Astrocyte (in vitro differentiated cells and primary cell): ENCODE data around the gene SSBP3. TPM values are rescaled to one million over a fixed set of nuclear protein-coding genes. Genes with fewer than 3 reads are reported as not detected.

Experiments used
- DNase-seq: peaks from one replicate; pipeline ENCODE4 v3.0.0-alpha.2; 2010; ENCODE audit warnings: low read depth
- FAIRE-seq: peaks from 2 replicates; lab custom pipeline; 2011; peaks lifted over from hg19 to GRCh38; lab: Jason Lieb, UNC
- H2AFZ ChIP-seq: 2 replicates; pipeline ENCODE4 v1.6.0; 2012; ENCODE audit warnings: low read depth, low read length, inconsistent platforms
- H3K27ac ChIP-seq: 2 replicates; pipeline ENCODE4 v1.5.1; 2011; ENCODE audit warnings: low read depth, low read length, inconsistent platforms
- H3K27me3 ChIP-seq: 2 replicates; pipeline ENCODE4 v1.6.0; 2011; ENCODE audit warnings: low read length, inconsistent platforms; ENCODE audit not compliant: insufficient read depth
- H3K36me3 ChIP-seq: 2 replicates; pipeline ENCODE4 v1.5.1; 2011; ENCODE audit warnings: low read length, inconsistent platforms; ENCODE audit not compliant: insufficient read depth
- H3K4me1 ChIP-seq: 2 replicates; pipeline ENCODE4 v1.5.1; 2011; ENCODE audit warnings: low read length, inconsistent platforms; ENCODE audit not compliant: insufficient read depth
- H3K4me2 ChIP-seq: 2 replicates; pipeline ENCODE4 v1.6.0; 2012; ENCODE audit warnings: low read length, inconsistent platforms
- H3K4me3 ChIP-seq: 2 replicates; pipeline ENCODE4 v1.5.1; 2011; ENCODE audit warnings: low read depth, mild to moderate bottlenecking, low read length, inconsistent platforms; ENCODE audit not compliant: insufficient read depth
- H3K79me2 ChIP-seq: 2 replicates; pipeline ENCODE4 v1.6.0; 2012; ENCODE audit warnings: mild to moderate bottlenecking, low read length, inconsistent platforms; ENCODE audit not compliant: insufficient read depth
- H3K9ac ChIP-seq: 2 replicates; pipeline ENCODE4 v1.6.0; 2012; ENCODE audit warnings: mild to moderate bottlenecking, low read length, inconsistent platforms
- H3K9me3 ChIP-seq: 2 replicates; pipeline ENCODE4 v1.5.1; 2012; ENCODE audit warnings: low read depth, mild to moderate bottlenecking, low read length, inconsistent platforms; ENCODE audit not compliant: insufficient read depth
- H4K20me1 ChIP-seq: 2 replicates; pipeline ENCODE4 v1.6.0; 2012; ENCODE audit warnings: low read length, inconsistent platforms; ENCODE audit not compliant: insufficient read depth
- H3K27ac Mint-ChIP-seq: one replicate; pipeline ENCODE4 v1.8.0; 2021; ENCODE audit warnings: mild to moderate bottlenecking, mixed read lengths; ENCODE audit not compliant: unreplicated experiment
- H3K27me3 Mint-ChIP-seq: one replicate; pipeline ENCODE4 v1.8.0; 2021; ENCODE audit warnings: low read depth, mixed read lengths; ENCODE audit not compliant: unreplicated experiment
- H3K36me3 Mint-ChIP-seq: one replicate; pipeline ENCODE4 v1.8.0; 2021; ENCODE audit warnings: low read depth, mixed read lengths; ENCODE audit not compliant: unreplicated experiment
- H3K4me1 Mint-ChIP-seq: one replicate; pipeline ENCODE4 v1.8.0; 2021; ENCODE audit warnings: low read depth, mixed read lengths; ENCODE audit not compliant: unreplicated experiment
- H3K4me3 Mint-ChIP-seq: one replicate; pipeline ENCODE4 v1.8.0; 2021; ENCODE audit warnings: mild to moderate bottlenecking, moderate library complexity, mixed read lengths; ENCODE audit not compliant: unreplicated experiment
- H3K9me3 Mint-ChIP-seq: one replicate; pipeline ENCODE4 v1.8.0; 2021; ENCODE audit warnings: mild to moderate bottlenecking, mixed read lengths; ENCODE audit not compliant: unreplicated experiment
- CTCF ChIP-seq: IDR thresholded peaks from 2 replicates; pipeline ENCODE4 v1.5.1; 2011; ENCODE audit warnings: low read depth, mild to moderate bottlenecking, inconsistent platforms, low read length, moderate library complexity; ENCODE audit not compliant: insufficient read depth
- EZH2 ChIP-seq: IDR thresholded peaks from 2 replicates; pipeline ENCODE4 v1.6.1; 2012; ENCODE audit warnings: mild to moderate bottlenecking, low read length, inconsistent platforms; ENCODE audit not compliant: insufficient read depth
- total RNA-seq: library from RNA; stranded (reverse); gene quantifications from 2 replicates; pipeline ENCODE4 v1.2.1, GENCODE V29; 2021

SSBP3 gene
- total RNA-seq, 1 donor from 2014 or later = 89.8 TPM

GRCh38 chr1:54304518-54304917 is 101.7 kb downstream of the SSBP3 start:
- Histone ChIP-seq H3K27me3 (no peaks in the 10 kb centered on the region), H2AFZ (no peak overlapping the region), H3K4me2 (no peak overlapping the region), H3K9ac (no peak overlapping the region), H3K27ac (no peak overlapping the region), H3K4me1 (peaks cover 6% of the 10 kb centered on the region), H3K9me3 (no peaks in the 10 kb centered on the region), H3K79me2 (peaks cover 58% of the 10 kb centered on the region), H4K20me1 (peaks cover 92% of the 10 kb centered on the region), H3K4me3 (no peak overlapping the region), H3K36me3 (no peaks in the 10 kb centered on the region)
- Mint-ChIP-seq H3K27me3 (no peaks in the 10 kb centered on the region), H3K27ac (peak overlapping the region; percentile 34), H3K4me1 (peaks cover 31% of the 10 kb centered on the region), H3K4me3 (no peak overlapping the region), H3K9me3 (no peaks in the 10 kb centered on the region), H3K36me3 (peaks cover 15% of the 10 kb centered on the region)
- FAIRE-seq (no peak), DNase-seq (no peak)
- TF ChIP-seq CTCF (no peak), EZH2 (no peak)

GRCh38 chr1:54302951-54303843 is 103.0 kb downstream of the SSBP3 start:
- no peaks in the 10 kb centered on the region for H3K9me3 ChIP-seq
- H3K27ac ChIP-seq = no peak overlapping the region
- H2AFZ ChIP-seq = no peak overlapping the region
- Mint-ChIP-seq H3K4me3 (no peak overlapping the region), H3K4me1 (peaks cover 35% of the 10 kb centered on the region), H3K9me3 (no peaks in the 10 kb centered on the region), H3K36me3 (peaks cover 16% of the 10 kb centered on the region), H3K27me3 (no peaks in the 10 kb centered on the region), H3K27ac (no peak overlapping the region)
- TF ChIP-seq CTCF = no peak
- no peak for TF ChIP-seq EZH2
- no peak overlapping the region for H3K4me3 ChIP-seq
- H3K79me2 ChIP-seq = peaks cover 66% of the 10 kb centered on the region
- peaks cover 6% of the 10 kb centered on the region for H3K4me1 ChIP-seq
- DNase-seq = no peak
- H3K9ac ChIP-seq = no peak overlapping the region
- H3K27me3 ChIP-seq = no peaks in the 10 kb centered on the region
- no peaks in the 10 kb centered on the region for H3K36me3 ChIP-seq
- FAIRE-seq = no peak
- H4K20me1 ChIP-seq = peaks cover 96% of the 10 kb centered on the region
- no peak overlapping the region for H3K4me2 ChIP-seq

- peaks cover 6% of the 10 kb centered on the region for H3K4me1 ChIP-seq
- no peaks in the 10 kb centered on the region for H3K9me3 Mint-ChIP-seq
- H3K79me2 ChIP-seq = peaks cover 72% of the 10 kb centered on the region
- no peak overlapping the region for H2AFZ ChIP-seq
- H3K36me3 ChIP-seq = no peaks in the 10 kb centered on the region
- H3K27ac ChIP-seq = no peak overlapping the region
- no peaks in the 10 kb centered on the region for H3K27me3 Mint-ChIP-seq
- no peak overlapping the region for H3K9ac ChIP-seq
- no peaks in the 10 kb centered on the region for H3K9me3 ChIP-seq
- H3K27me3 ChIP-seq = no peaks in the 10 kb centered on the region
- no peak for TF ChIP-seq EZH2
- TF ChIP-seq CTCF = no peak
- H3K4me1 Mint-ChIP-seq = peaks cover 35% of the 10 kb centered on the region
- H3K36me3 Mint-ChIP-seq = peaks cover 16% of the 10 kb centered on the region
- no peak for DNase-seq
- H3K27ac Mint-ChIP-seq = no peak overlapping the region
- H3K4me3 ChIP-seq = no peak overlapping the region
- no peak overlapping the region for H3K4me3 Mint-ChIP-seq
- FAIRE-seq = no peak
- H4K20me1 ChIP-seq = peaks cover 97% of the 10 kb centered on the region
- H3K4me2 ChIP-seq = no peak overlapping the region
Observed at GRCh38 chr1:54302549-54302948, 103.6 kb downstream of the SSBP3 start.
